GM08714 (cell line): Measurements from ENCODE around the gene RER1.

Experiments used
- H3K4me3 ChIP-seq: fragments of 200-500 bp; sonication (Bioruptor generic); 2 replicates; pipeline ENCODE4 v1.5.1; 2014; ENCODE audit warnings: mild to moderate bottlenecking, low read length, inconsistent platforms
- ZNF274 ChIP-seq: IDR thresholded peaks from 2 replicates; pipeline ENCODE4 v1.6.1; 2012; ENCODE audit warnings: mild to moderate bottlenecking, low read depth, low read length

The RER1 gene

DNA sequence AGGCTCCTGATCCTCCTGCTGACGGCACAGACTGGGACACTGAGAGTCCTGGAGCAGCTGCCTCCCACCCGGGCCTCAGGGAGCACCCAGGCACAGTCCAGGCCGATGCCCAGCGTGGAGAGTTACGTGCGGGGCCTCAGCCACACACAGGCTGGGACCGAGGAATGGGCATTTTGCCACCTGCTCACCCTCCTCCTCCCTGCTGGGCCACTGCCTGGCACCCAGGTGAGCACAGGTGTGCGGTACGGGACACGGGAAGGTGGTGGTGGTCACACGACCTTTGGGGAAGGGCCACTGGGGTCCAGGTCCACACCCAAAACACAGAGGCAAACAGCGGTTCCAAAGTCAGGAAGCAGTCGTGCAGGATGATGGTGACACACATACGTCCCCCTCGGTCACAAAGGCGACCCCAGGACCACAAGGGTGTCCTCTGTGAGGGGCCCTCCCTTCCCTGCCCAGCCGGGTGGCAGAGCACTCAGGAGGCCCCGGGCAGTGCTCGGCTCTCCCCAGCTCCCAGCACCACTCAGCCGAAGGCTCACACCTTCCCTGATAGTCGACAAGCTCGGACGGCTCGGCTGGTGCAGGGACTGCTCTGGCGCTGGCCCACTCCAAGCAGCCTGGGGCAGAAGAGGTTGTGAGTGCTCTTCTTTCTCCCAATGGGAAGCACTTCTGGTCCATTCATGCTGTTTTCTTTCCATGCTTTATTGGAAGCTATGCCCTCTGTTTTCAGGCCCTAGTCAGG, 14.5 kb upstream of the RER1 start:
- TF ChIP-seq ZNF274 = no peak
- H3K4me3 ChIP-seq = no peak overlapping the region

DNA sequence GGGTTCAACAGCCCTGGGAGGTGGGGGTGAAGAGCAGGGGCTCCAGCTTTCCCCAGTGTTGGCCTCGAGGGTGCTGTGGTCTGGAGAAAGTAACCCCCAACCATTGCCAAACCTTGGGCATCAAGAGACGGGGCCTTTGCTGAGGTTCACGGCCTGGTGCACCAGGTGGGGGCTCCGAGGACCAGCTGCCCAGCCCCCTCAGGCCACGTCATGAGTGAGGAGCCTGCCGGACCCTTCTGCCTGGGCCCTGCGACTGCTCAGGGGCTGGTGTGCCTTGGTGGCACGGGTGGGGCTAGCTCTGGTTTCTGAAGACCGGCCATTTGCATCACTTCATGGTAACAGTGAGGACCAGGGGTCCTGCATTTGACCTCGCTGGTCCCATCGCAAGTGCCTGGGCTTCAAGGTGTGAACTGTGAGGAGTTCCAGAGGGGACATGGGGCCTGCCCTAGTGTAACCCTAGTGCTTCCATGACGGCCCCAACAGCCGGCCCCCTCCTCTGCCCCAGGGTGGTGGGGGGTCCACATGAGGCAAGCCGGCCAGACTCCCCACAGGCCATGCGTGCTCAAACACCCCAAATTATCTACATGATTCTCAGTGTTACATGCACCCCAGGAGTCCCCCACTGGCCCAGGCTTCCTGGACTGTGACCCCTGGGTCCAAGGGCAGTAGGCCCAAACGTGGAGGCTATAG, 13.7 kb upstream of the RER1 start:
- TF ChIP-seq ZNF274 = no peak
- no peak overlapping the region for H3K4me3 ChIP-seq

DNA sequence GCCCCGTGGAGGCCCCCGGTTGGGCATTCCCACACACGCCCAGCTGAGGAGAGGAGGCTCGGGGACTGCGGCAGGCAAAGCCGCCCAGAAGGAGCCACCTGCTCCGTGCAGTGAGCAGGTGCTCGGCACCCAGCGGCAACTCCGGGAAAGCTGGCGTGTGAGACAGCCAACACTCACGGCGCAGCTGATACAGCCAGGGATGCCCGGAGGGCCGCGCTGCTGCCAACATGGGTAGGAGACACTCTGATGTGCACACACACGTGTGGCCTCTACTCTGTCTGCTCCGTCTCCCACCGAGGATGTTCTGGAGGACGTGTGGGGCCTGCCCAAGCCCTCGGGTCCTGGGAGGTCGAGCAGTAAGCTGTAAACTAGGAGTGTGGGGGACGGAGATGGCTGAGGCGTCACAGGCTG, 13.2 kb upstream of the RER1 start:
- no peak overlapping the region for H3K4me3 ChIP-seq
- TF ChIP-seq ZNF274 = no peak

DNA sequence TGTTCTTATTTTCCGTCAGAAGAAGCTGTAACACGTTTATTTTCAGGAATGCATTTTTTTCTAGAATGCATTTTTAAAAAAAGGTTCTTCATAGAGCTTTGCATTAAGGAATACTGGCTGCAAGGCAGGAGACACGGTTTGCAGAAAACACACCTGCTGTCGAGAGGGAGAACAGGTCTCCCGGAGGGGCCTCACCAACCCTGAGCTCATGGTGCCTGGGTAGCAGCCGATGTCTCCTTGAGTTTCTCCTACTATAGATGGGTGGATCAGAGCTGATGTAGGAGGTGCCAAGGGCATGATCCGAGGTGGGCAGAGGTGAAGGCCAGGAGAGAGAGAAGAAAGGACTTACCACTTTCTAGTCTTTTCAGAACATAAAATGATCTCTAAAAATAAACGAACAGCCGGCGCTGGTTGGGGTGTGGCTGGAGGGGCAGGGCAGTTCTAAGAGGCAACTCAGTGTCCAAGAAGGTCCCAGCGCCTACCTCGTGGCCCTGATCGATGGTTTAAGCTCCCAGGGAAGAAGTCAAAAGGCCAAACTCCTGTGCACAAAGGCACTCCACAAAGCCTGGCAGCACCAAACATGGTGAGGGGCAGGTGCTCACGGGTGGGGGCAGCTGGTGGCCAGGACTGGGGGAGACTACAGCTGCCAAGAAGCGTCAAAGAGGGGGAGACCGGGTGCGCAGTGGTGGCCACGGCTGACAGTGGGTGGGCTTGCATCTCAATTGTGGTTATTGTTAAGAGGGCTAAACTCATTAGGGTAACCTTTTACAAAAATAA, 12.5 kb upstream of the RER1 start:
- TF ChIP-seq ZNF274 = no peak
- H3K4me3 ChIP-seq = no peak overlapping the region

DNA sequence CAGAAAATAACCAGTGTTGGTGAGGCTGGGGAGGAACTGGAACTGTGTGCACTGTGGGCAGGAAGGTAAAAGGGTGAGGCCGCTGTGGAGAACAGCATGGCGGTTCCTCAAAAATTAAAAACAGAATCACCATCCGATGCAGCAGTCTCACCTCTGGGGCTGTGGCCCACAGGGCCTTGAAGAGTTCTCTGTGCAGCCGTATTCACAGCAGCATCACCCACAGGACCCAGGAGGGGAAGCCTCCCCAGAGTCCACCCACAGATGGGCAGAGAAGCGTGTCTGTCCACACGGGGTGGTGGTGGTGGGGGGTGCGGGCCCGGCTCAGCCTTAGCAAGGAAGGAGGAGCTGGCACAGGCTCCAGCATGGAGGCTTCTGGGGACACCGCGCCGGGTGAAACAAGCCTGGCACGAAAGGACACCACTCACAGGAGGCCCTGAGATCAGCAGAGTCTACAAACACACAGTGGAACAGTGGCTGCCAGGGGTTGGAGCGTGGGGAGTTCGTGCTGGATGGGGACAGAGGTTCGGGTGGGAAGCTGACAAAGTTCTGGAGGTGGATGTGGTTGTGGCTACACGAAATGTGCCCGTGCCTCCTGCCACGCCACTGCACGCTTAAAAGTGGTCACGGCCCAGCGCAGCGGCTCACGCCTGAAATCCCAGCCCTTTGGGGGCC, 11.8 kb upstream of the RER1 start:
- TF ChIP-seq ZNF274 = no peak
- no peak overlapping the region for H3K4me3 ChIP-seq

DNA sequence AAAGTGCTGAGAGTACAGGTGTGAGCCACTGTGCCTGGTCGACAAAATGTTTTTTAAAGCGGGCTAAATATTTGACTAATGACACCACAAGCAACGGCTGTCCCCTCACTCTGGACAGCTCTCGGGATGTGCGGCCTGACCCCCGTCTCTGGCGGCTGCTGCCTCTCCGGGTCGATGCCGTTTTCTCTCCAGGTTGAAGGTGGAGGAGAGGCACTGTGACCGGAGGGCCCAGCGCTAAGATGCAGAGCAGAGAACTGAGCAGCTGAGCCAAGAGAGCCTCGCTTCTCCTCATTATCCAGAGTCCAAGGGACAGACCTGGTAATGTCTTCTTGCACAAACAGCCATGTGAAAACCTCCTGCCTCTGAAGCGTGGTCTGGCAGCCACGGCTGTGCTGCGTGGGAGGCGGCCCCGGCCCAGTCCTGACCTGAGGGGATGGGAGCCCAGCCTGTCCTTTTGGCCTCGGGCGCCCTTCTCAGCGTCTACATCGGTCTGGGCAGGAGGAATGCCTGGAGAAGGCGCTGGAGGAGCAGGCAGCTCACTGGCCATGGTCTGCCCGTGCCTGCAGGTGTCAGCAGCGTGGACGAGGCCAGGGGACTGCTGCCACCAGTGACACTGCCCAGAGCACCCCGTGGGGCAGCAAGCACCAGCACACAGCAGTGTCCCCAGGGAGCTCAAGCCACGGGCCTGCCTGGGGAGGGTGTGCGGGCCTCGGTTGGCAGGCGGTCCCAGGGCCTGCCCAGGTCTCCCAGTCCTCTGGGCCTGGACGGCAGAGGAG, 10.6 kb upstream of the RER1 start:
- TF ChIP-seq ZNF274 = no peak
- no peak overlapping the region for H3K4me3 ChIP-seq

DNA sequence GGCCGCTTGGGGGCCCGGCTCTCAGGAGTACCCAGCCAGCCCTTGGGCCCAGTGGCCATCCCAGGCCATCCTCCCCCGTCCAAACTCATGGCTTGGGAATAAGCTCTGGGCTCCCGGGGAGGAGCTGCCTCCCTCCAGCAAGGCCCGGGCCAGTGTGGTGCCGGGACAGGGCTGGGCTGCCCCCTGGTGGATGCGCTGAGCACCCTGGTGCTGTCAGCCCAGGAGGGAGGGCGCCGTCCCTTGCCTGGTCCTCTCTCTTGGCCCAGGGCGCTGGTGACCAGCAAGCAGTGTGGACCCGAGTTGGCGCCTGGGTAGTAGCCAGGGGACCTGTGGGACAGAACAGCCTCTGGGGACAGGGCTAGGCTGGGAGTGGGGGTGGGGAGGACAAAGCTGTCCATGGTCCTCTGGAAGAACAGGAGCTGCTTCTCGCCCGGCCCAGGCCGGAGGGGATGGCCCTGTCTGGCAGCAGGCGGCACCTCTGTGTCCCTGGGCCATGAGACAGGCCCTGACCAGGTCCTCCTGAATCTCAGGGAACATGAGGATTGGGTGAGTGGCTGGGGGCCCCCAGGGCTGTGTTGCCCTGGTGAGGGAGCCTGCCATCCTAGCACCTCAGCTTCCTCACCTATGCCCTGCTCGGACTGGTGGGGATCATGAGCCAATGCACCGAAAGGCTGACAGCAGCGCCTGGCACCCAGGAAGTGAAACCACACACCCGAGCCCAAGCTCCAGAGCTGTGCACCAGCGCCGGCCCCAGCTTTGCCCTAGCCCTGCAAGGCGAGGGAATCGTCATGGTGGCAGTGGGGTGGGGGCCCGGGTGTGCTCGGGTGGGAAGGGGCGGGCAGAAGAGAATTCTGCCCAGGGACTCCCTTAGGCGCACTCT, 9.7 kb upstream of the RER1 start:
- no peak overlapping the region for H3K4me3 ChIP-seq
- TF ChIP-seq ZNF274 = no peak

DNA sequence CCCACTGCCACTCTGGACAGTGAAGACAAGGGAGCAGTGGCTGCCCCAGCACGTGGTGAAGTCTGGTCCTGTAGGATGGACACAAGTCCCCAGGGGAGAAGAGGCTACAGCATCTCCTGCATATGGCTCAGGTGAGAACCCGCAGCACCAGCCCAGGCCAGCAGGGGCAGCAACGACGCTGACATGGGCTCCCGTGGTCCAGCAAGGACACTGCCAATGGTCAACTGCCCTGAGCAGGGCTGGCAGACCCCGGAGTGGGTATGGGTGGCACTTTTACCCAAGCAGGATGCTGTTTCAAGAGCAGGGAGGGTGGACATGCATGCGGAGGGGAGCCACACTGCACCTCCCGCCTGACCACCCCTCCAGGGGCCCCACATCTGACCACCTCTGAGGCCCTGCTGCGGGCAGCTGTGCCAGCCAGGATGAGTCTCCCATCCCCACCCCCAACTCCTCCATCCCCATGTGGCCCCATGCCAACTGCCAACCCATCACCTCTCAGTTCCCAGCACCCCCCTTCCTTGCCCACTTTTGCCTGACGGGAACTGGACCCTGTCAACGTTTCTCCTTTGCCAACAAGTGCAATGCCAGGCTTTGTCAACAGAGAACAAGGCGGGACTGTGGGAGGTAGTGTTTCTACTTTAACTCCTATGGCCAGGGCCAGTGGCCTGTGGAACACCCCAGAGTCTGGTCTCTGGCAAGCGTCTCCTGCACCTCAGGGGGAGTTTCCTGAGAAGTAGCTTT, 8.8 kb upstream of the RER1 start:
- no peak for TF ChIP-seq ZNF274
- no peak overlapping the region for H3K4me3 ChIP-seq

DNA sequence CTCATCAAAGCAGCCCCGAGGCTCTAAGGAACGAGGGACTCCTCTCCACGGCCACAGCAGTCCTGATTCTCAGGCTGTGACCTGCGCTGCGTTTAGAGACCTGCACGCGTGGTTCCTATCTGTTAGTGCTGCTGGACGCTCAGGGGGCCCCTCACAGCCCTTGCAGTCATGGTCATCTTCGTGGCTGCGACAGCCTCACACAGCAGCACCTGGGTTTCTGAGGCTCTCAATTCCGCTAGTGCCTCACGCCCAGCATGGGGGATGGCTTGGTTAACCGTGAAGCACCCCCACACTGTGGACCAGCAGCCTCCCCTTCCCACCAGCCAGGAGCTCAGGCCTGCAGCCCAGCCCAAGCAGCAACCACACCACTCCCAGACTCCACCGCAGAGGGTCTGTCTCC, 8.1 kb upstream of the RER1 start:
- no peak for TF ChIP-seq ZNF274
- no peak overlapping the region for H3K4me3 ChIP-seq

DNA sequence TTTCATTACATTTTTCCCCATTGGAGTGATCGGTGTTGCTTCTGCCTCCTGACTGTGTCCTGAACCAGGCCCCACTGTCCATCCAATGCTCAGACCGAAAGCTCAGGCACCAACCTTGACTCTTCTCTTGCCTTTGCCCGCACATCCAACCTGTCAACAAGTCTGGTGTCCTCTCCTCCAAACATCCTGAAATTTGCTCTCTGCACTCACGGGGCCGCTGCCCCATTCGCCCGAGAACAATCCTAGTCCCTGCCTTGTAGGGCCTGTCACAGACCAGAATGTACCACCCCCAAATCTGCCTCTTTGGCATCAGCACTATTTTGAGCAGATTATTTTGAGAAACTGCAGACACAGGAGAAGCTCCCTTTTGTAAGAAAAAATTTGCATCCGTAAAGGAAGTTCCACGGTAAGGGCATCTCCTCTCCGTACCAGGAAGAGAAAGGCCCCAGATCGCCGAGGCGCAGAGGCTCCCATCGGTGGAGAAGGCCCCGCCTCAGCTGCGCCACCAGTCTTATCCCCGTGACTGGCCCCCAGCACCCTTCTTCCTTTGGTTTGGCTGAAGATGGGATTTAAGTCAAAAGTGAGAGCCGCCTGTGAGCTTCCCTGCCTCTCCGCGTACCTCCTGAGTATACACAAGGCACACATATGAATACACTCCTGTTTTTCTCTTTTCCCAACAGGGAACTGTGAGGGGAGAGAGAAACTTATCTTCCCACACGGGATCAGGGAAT, 7.3 kb upstream of the RER1 start:
- TF ChIP-seq ZNF274 = no peak
- H3K4me3 ChIP-seq = no peak overlapping the region

DNA sequence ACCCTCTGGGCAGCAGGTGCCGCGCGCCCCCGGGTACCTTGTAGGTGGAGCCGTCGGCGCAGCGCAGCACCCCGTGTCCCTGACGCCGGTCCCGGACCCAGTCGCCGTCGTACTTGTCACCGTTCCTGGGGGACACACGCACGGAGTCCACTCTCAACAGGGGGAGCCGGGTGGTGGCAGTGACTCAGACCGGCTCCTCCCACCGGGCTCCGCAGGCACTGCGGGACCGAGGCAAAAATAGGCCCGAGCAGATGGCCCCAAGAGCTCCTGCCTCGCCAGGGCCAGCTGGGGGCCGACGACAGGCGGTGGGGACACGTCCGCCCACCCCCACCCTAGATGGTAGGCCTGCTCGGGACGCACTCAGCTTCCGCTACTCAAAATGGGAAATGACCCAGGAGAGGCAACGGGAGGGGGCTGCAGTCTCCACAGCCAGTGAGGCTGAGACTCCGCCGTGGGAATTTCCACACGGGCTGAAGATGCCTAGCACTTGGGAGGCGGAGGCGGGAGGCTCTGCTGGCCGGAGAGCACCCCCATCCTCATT, 6.6 kb upstream of the RER1 start:
- no peak for TF ChIP-seq ZNF274
- no peak overlapping the region for H3K4me3 ChIP-seq
